GM21528 (cell line): Measurements from ENCODE around the gene HMX3.

Experiments used
- ATAC-seq: cut with Tn5 transposase; IDR thresholded peaks from one replicate; pipeline ENCODE4 v1.9.1; 2021; ENCODE audit warnings: mild to moderate bottlenecking, moderate library complexity; ENCODE audit not compliant: unreplicated experiment, low FRiP score

Gene HMX3

GRCh38 chr10:123146894-123147634 is 11.3 kb downstream of the HMX3 start:
- no peak for ATAC-seq

GRCh38 chr10:123147635-123148413 is 12.1 kb downstream of the HMX3 start, which contains the start of gene HMX2:
TSS of gene HMX2 (plus strand) at chr10:123148136. CDS start at chr10:123148379, 243 bp downstream.
- ATAC-seq = no peak

GRCh38 chr10:123148414-123149161 is 12.8 kb downstream of the HMX3 start:
- no peak for ATAC-seq

GRCh38 chr10:123149162-123149567 is 13.4 kb downstream of the HMX3 start:
- ATAC-seq = no peak

GRCh38 chr10:123149568-123150270 is 13.9 kb downstream of the HMX3 start:
- ATAC-seq = no peak

- no peak for ATAC-seq
Observed at GRCh38 chr10:123150271-123150985, 14.7 kb downstream of the HMX3 start.

- ATAC-seq = no peak
Observed at GRCh38 chr10:123150986-123151736, 15.4 kb downstream of the HMX3 start.

GRCh38 chr10:123151737-123152135 is 16.0 kb downstream of the HMX3 start:
- no peak for ATAC-seq

- ATAC-seq = no peak
Observed at GRCh38 chr10:123153486-123154091, 17.8 kb downstream of the HMX3 start.

- ATAC-seq = peak; percentile 95
Observed at GRCh38 chr10:123154092-123154710, 18.4 kb downstream of the HMX3 start, which contains the start of gene BUB3. TSS of gene BUB3 (plus strand) at chr10:123154402. CDS start at chr10:123154918, 516 bp downstream.

- peak; percentile 53 for ATAC-seq
Observed at GRCh38 chr10:123154711-123155505, 19.1 kb downstream of the HMX3 start.

- ATAC-seq = no peak
Observed at GRCh38 chr10:123156078-123156477, 20.3 kb downstream of the HMX3 start.

- ATAC-seq = no peak
Observed at GRCh38 chr10:123157210-123157609, 21.4 kb downstream of the HMX3 start.

- no peak for ATAC-seq
Observed at GRCh38 chr10:123158682-123159081, 22.9 kb downstream of the HMX3 start.

GRCh38 chr10:123160311-123160980 is 24.7 kb downstream of the HMX3 start:
- ATAC-seq = no peak

GRCh38 chr10:123164319-123164718 is 28.5 kb downstream of the HMX3 start:
- no peak for ATAC-seq
